Endometrial microvascular endothelial cells (primary cell): ENCODE data around the gene KMT5C. TPM values are rescaled to one million over a fixed set of nuclear protein-coding genes. Genes with fewer than 3 reads are reported as not detected.
"Not testable (repeated sequence)": the region's sequence is repeated elsewhere in the genome, so short reads cannot be mapped to it uniquely, and the experiment has no call there.

Experiments
- in situ Hi-C: cut with HindIII; loops from 2 replicates; pipeline ENCODE4 v1.10.0; 2017; ENCODE audit warnings: low sequenced_read_pairs, low pct_unique_long_range_greater_than_20kb; ENCODE audit errors: inconsistent ontology term
- total RNA-seq: library from RNA; depleted of rRNA; stranded (reverse); fragments of >200 nt; gene quantifications from one replicate; pipeline ENCODE4 v1.2.3, GENCODE V29; 2015; ENCODE audit errors: inconsistent ontology term

KMT5C gene
- total RNA-seq, 1 donor from 2014 or later: 4.3 TPM

DNA sequence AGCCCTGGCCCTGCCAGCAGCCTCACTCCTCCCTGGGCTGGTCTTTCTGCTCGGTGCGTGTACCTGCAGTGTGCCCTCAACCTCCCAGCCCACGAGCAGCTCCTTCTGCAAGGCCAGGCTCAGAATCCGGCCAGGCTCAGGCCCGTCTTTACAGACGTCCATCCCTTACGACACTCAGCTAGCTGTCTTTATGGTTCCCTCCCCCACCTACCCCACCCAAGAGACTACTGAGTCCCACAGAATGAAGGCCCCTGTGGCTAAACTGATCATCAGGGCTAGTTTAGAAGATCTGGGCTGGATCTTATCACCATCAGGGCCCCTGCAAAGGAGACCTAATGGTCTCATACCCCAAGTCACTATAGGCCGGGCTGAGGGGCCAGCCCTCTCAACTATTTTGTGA lies 25.3 kb upstream of the KMT5C start:
- in situ Hi-C loops: no loop called here

DNA sequence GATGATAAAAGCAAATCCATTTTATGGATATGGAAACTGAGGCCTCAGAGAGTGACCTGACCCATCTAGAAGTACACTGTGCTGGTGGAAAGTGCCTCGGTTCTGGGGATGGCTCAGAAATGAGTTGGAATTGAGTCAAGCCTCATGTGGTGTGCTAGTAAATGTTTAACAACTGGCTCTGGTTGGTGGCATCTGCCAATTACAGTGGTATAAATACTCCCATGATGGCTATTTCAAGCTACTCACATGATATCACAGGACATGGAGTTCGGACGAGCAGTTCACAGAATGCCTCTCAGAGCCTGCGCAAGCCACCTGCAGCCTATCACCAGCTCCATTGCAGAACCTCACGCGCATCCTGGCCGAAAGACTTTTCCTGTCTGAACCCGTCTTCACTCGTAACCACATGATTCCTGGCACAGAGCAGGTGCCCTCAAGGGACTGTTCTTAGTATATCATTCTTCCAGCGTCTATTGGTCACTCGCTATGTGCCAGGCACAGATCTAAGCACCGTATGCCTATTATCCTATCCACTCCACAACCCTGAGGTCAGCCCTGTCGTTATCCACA lies 23.6 kb upstream of the KMT5C start:
- in situ Hi-C loops: no loop called here

DNA sequence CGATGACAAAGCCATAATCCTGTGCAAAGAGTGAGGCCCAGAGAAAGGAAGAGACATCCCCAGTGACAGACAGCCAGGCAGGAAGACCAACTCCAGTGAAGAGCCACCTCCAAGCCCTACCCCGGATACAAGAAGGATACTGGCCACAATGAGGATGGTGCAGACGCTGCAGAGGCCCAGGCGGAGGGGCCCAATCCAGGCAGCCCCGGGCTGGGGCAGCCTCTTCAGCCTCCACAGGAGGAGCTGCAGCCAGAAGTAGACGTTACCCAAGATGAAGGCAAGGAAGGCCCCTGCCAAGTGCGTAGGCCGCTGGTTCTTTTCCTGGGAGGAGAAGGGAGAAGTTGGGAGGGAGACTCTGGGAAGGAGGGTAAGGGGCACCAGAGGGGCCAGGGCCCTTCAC lies 23.0 kb upstream of the KMT5C start:
- in situ Hi-C loops: no loop called here

- in situ Hi-C loops: no loop called here
Observed at GRCh38 chr19:55319785-55320184, 19.9 kb upstream of the KMT5C start.

DNA sequence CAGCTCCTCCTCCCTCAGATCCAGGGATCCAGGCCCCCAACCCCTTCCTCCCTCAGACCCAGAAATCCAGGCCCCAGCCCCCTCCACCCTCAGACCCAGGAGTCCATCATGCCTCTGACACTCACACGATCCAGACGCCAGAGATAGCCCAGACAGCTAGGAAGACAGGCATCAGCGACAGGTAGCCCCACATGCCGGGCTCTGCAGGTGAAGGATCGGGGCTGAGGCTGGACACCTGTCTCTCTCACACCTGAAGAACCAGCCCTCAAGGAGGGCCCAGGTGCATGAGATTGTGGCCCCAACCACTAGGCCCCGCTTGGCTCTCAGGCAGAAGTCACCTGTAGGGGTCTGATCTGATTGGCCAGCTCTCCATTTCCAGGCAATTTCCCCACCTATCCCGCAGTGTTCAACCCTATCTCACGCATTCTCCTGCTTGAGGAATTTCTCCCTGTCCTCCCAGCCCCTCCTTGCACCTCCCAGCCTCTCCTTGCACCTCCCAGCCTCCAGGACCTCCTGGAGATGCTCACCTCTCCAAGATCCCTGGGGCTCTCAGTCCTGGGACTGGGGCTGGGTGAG lies 18.7 kb upstream of the KMT5C start:
- in situ Hi-C loops: no loop called here

- in situ Hi-C loops: no loop called here
Observed at GRCh38 chr19:55321466-55322137, 18.1 kb upstream of the KMT5C start.

DNA sequence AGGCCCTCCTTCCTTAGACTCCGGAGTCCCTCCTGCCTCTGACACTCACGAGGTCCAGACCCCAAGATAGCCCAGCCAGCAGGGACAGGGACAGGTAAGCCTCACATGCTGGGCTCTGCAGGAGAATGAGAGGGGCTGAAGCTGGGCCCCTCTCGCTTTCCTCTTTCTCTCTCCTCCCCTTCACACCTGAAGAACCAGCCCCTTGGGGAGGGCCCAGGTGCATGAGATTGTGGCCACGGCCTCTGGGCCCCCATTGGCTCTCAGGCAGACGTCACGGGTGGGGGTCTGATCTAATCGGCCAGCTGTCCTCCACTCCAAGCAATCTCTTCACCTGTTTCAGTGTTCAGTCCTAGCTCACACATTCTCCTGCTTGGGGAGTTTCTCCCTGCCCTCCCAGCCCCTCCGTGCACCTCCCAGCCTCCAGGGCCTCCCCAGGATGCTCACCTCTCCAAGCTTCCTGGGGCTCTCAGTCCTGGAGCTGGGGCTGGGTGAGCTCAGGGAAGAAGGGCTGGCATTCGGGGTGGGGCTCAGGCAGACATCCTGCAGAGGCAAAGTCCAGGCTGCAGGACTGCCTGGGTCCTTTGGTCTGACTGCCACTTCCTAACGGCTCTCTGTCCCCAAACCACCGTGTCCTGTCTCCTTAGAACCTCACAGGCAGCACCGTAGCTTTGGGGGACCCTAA lies 17.3 kb upstream of the KMT5C start:
- in situ Hi-C loops: no loop called here

DNA sequence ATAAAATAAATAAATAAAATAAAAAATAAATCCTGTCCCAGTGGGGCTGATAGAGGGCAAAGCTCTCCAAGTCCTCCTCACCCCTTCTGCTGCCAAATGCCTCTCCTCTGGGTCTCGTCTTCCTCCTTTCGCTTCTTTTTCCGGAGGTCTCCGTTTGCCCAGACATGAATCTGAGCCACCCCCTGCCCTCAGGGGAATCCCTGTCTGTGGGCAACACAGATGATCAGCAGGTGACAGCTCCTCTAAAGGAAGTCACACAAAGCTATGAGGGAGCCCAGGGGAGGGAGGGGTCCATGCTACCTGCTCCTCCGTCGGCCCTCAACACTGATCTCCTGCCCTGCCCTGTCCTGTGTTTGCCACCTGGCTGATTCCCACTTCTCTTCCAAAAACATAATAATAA lies 15.0 kb upstream of the KMT5C start:
- in situ Hi-C loops: no loop called here

DNA sequence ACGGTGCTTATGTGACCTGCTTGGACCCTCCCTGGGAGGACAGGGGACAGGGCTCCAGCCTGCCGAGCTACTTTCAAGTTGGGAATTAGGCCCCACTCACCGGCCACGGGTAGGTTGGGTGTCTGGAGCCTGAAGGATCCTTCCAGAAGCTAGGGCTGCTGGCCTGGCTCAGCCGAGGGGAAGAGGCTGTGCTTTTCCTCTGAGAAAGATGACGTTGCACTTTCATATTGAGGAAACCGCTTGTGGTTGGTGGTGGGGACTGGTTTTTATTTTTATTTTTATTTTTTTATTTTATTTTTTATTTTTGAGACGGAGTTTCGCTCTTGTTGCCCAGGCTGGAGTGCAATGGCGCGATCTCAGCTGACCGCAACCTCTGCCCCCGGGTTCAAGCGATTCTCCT lies 14.5 kb upstream of the KMT5C start, which contains the start of gene TMEM150B:
Gene TMEM150B (minus strand): TSS at position 170 of the 400 bp plus-strand sequence. CDS start 4,305 bp downstream, outside the sequence.
- in situ Hi-C loops: no loop called here

DNA sequence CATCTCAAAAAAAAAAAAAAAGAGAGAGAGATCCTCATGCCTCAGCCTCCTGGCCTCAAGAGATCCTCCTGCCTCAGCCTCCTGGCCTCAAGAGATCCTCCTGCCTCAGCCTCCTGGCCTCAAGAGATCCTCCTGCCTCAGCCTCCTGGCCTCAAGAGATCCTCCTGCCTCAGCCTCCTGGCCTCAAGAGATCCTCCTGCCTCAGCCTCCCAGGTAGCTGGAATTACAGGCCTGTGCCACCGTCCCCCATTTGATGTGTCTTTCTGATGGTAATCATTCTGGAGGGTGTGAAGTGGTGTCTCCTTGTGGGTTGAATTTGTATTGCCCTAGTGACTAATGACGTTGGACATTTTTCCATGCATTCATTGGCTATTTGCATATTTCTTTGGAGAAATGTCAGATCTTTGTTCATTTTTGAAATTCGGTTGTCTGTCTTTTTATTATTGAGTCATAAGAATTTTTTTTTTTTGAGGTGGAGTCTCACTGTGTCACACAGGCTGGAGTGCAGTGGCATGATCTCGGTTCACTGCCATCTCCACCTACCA lies 10.8 kb upstream of the KMT5C start:
- in situ Hi-C loops: not testable (repeated sequence)

DNA sequence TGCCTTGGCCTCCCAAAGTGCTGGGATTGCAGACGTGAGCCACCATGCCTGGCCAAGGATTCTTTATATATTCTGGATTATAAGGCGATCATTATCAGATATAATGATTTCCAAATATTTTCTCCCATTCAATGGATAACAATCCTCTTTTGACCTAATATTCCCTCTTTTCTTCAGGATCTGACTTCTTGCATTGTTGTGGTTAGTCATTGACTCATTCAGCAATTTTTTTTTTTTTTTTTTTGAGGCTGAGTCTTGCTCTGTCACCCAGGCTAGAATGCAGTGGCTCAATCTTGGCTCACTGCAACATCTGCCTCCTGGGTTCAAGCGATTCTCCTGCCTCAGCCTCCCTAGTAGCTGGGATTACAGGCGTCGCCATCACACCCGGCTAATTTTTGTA lies 9.9 kb upstream of the KMT5C start:
- in situ Hi-C loops: not testable (repeated sequence)

GRCh38 chr19:55333870-55334269 lies 5.8 kb upstream of the KMT5C start:
- in situ Hi-C loops: no loop called here

DNA sequence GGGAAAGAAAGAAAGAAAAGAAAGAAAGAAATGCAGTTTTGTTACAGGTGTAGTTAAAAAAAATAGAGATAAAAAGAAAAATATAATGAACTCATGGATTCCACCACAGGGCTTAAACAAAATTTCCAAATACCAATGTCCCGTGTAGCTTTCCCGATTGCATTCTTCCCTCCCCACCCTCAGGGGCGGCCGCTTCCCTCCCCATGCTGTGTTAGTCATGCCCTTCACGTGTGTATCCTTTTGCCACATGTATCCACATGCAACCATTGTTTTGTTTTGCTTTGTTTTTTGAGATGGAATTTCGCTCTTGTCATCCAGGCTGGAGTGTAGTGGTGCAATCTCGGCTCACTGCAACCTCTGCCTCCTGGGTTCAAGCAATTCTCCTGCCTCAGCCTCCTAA lies 3.6 kb upstream of the KMT5C start:
- in situ Hi-C loops: no loop called here

- in situ Hi-C loops: no loop called here
Observed at GRCh38 chr19:55339889-55340783, 460 bp downstream of the KMT5C start.

DNA sequence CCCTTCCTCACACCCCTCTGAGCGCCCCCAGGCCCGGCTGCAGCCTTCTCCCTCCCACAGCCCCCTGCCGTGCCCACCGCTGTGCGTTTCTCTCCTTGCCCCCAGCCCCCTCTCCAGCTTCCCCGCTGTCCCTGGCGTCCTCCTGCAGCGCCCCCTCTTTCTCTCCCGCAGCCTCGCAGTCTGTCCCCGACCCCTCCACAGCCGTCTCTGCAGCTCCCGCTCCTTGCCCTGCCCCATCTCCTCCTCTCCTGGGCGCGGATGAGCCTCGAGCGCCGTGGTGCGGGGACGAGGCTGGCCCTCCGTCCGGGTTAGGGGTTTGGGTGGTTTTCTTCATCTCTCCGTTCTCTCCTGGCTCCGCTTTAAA lies 1.1 kb downstream of the KMT5C start:
- in situ Hi-C loops: no loop called here

- in situ Hi-C loops: no loop called here
Observed at GRCh38 chr19:55341171-55341588, 1.5 kb downstream of the KMT5C start.

DNA sequence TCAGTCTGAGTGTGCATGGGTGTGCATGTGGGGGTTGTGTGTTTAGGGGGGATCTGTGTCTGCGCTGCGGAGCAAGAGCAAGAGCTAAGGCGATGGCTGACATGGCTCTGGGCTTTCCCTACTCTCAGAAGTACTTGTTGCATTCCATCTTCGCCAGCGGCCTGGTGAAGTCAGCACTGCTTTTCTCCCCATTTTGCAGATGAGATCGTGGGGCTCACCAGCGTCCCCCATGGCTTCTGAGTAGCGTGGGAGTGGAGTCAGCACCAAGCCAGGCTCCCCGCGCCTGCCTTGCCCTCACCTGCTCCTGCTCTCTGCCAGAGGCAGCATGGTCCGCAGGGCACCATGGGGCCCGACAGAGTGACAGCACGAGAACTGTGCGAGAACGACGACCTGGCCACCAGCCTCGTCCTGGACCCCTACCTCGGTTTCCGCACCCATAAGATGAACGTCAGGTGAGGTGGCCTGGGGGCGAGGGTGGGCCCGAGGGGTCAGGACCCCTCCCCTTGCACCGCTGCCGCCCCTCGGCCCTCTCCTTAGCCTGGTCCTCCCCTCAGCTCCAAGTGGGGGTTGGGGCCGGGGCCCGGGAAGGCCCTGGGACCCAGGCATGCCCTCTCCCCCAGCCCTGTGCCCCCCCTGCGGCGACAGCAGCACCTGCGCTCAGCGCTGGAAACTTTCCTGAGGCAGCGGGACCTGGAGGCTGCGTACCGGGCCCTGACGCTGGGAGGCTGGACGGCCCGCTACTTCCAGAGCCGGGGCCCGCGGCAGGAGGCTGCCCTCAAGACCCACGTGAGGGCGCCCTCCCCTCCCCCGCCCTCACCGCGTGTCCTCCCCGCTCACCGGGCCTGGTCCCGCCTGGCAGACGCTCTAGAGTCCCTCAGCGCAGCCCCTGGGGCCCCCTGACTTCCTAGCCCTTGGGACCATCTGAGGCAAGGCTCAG lies 2.2 kb downstream of the KMT5C start:
- in situ Hi-C loops: no loop called here

DNA sequence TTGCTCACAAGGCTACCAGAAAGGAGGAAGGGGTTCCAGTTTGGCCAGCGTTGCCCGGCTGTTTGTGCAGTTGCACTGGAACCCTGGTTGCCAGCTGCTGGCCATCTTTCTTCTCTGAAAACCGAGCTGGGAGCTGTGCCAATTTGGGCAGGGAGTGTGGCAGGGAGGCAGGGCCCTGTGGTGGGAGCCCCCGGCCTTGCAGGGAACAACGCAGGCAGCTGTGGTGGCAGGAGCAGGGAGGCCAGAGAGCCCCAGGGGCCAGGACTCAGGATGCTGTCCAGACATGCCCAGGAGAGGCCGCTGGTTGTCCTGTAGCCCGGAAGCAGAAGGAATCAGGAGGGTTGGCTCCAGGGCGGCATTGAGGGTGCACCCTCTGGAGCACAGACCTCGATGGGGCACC lies 4.8 kb downstream of the KMT5C start:
- in situ Hi-C loops: no loop called here
